NCI-H345 (cell line): Measurements from ENCODE around the gene KLHL40.

Experiments
- DNase-seq: peaks from one replicate; lab custom pipeline; 2025; lab: John Stamatoyannopoulos, UW

Gene KLHL40, protein sequence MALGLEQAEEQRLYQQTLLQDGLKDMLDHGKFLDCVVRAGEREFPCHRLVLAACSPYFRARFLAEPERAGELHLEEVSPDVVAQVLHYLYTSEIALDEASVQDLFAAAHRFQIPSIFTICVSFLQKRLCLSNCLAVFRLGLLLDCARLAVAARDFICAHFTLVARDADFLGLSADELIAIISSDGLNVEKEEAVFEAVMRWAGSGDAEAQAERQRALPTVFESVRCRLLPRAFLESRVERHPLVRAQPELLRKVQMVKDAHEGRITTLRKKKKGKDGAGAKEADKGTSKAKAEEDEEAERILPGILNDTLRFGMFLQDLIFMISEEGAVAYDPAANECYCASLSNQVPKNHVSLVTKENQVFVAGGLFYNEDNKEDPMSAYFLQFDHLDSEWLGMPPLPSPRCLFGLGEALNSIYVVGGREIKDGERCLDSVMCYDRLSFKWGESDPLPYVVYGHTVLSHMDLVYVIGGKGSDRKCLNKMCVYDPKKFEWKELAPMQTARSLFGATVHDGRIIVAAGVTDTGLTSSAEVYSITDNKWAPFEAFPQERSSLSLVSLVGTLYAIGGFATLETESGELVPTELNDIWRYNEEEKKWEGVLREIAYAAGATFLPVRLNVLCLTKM

DNA sequence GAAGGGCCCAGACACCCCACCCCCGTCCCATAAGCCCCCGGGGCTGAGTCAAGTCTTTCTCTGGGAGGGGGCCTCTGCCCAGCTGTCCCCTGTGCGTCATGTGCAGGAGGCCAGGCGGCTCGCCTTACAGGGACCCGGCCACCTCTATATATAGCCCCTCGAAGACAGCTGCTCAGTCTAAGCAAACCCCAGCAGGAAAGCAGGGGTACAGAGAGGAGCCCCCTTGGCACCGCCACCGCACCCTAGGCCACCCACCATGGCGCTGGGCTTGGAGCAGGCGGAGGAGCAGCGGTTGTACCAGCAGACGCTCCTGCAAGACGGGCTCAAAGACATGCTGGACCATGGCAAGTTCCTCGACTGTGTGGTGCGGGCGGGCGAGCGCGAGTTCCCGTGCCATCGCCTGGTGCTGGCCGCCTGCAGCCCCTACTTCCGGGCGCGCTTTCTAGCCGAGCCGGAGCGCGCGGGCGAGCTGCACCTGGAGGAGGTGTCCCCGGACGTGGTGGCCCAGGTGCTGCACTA is at the start of gene KLHL40:
Gene KLHL40, plus strand, starts transcription at position 175 of the 519 bp plus-strand sequence. Its CDS starts 82 bp downstream, at position 257.
- DNase-seq, result no peak

DNA sequence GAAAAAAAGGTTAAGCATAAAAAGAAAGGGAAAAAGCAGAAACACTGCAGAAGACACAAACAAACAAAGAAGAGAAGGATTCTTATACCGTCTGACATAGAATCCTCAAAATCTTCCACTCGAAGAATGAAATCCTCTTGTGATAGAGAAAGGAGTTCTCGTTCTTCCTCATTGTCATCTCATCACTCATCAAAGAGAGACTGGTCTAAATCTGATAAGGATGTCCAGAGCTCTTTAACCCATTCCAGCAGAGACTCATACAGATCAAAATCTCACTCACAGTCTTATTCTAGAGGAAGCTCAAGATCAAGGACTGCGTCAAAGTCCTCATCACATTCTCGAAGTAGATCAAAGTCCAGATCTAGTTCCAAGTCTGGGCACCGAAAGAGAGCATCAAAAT is 48.3 kb upstream of the KLHL40 start:
- no peak for DNase-seq

DNA sequence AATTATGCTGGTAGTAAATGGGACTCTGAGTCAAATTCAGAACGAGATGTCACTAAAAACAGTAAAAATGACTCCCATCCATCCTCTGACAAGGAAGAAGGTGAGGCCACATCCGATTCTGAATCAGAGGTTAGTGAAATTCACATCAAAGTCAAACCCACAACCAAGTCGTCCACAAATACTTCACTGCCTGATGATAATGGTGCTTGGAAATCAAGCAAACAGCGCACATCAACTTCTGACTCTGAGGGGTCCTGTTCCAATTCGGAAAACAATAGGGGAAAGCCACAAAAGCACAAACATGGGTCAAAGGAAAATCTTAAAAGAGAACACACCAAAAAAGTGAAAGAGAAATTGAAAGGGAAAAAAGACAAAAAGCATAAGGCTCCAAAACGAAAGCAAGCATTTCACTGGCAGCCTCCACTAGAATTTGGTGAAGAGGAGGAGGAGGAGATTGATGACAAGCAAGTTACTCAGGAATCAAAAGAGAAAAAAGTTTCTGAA is 46.9 kb upstream of the KLHL40 start:
- no peak for DNase-seq

DNA sequence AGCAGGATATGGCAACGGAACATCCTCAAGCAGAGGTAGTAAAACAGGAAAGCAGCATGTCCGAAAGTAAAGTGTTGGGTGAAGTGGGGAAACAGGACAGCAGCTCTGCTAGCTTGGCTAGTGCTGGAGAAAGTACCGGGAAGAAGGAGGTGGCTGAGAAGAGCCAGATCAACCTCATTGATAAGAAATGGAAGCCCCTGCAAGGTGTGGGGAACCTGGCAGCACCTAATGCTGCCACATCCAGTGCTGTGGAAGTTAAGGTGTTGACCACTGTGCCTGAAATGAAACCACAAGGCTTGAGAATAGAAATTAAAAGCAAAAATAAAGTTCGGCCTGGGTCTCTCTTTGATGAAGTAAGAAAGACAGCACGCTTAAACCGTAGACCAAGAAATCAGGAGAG is 46.1 kb upstream of the KLHL40 start:
- DNase-seq, result no peak

DNA sequence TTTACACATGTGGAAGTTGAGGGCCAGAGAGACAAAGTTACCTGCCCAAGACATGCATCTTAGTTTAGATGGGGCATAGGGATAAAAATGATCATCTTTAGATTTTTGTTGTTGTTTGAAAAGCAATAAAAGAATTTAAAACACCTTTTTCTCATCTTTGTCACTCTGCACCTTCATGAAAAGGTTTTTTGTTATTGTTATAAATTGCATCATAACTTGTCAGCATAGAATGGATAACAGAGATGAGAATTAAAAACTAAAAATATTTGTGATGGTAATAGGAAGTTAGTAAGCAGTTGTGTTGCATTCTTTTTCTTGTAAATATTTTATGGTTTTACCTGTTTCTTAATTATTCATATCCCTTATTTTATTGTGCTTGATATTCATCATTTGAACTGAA is 45.2 kb upstream of the KLHL40 start:
- DNase-seq, result no peak

DNA sequence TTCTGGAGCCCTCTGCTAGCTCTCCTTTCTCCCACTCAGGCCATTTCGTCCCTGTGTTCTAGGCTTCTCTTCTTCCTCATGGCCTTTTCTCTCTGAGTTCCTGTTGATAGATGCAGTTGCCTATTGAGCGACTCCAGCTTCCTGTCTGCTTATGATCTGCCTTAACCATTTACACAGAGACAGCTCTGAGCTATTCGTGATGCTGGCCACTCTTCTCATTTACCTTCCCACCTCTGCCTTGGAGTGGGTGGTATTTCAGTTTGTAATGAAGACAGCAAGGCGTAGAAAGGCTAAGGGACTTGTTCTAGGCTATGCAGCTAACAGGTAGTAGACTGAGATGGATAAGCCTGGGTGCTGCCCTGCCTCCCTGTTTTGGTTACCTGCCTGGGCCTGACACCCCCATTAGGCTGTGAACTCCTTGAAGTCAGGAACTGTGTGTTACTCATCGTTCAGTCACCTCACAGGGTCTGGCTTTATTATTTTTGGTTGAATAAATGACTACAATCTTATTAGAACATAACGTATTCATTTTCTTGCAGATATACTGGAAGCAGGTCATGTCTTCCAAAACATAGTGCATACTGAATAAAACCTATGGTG is 44.5 kb upstream of the KLHL40 start:
- DNase-seq, result no peak

DNA sequence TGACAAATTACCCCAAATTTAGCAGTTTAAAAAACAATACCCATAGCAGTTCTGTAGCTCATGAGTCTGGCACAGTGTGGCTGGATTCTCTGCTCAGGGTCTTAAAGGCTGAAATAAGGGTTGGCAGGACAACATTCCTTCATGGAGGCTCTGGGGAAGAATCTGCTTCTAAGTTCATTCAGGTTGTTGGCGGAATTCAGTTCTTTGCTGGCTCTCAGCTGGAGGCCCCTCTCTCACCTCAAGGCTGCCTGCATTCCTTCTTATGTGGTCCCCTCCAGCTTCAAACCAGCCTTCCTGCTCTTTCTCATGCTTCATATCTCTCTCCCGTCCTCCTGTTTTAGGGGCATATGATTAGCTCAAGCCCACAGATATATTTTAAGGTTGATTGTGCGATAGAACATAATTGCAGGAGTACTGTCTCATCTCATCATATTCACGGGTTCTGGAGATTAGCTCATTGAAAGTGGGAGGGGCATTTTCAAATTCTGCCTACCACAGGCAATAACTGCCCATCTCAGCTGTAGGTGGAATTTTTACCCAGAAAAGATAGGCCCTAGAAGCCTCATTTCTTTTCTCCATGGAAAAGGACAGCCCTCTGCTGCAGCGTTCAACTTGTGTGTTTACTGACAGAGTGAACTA is 37.4 kb upstream of the KLHL40 start:
- no peak for DNase-seq

DNA sequence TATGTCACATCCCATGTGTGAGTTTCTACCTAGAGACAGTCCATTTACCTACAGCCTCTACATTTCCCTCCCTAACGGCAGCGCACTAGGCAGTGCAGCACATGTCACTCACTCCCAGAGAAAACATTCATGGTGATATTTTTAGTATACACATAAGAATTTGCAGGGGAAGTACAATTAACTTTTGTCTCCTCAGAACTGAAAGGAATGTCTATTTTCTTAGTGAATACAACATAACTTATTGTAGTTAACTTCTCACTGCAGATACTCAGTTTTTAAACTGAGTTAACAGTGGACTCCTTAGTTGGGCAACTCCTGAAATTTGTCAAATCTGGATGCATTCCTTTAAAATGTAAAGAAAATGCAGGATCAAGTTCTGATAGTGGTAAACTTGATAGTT is 36.3 kb upstream of the KLHL40 start:
- DNase-seq, result no peak

DNA sequence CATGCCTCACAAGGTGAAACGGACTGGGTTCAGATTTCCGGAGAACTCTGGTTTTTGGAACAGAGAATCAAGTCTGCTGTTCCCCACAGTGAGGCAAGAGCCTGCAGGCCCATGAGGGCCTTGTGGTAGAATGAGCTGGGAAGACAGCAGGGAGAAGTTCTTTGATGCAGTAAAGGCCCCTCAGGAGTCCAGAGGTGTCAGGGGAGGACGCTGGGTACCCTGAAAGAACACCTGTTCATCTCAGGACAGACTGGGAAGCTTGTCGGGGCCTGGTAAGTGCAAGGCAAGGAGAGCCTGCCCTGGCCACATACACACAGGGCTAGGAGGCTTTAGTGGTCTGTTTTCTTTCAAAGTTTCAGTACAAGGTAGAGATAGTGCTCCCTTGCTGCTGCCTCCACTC is 35.6 kb upstream of the KLHL40 start:
- no peak for DNase-seq

DNA sequence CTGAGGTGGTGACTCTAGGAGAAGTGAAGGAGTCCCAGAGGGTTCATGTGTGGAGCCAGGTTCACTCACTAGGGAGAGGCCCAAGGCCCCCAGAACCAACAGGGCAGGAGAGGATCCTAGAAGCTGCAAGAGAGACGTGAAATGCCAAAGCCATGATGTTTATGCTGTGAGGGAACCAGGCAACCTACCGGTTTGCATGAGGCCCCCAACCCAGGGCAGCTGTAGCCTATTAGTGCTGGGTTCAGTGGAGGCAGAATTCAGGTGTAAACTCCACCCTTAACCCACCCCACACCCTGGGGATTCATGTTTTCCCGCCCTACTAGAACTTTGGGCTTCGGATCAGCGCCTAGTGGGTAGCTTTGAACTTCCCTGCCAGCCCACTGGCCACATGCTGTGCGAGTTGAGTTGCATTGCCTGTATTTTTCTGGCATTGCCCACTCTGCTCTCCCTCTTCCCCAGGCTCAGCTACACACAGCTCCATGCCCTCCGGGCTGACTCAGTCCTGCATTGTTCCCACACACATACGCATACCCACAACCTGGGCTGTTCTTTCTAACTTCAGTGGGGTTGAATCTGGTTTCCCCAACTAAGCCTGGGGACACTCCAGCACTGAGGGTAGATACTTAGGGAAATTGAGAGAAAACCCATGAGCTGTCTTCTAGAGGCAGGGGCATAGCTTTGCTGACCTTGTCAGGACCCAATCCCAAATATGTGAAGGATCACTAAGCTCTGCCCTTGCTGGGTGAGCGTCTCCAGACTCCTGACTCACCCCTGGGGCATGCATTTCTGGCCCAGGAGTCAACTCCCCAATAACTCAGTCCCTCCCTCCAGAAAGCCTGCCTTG is 33.9 kb upstream of the KLHL40 start:
- no peak for DNase-seq

DNA sequence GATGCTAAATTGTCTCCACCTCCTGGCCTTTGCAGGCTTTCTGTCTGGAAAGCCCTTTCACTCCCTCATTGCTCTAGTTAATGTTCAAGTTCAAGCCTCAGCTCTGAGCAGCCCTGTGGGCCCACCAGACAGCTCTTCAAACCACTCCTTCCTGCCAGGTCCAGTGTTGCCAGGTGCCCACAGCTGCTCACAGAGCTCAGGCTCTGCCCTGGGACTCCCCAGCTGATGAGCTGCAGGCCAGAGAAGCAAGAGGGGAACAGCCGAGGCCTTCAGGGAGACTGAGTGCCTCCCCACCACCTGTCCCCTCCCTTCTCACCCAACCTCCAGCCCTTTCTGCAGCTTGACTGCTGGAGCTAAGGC is 33.1 kb upstream of the KLHL40 start:
- DNase-seq, result no peak

DNA sequence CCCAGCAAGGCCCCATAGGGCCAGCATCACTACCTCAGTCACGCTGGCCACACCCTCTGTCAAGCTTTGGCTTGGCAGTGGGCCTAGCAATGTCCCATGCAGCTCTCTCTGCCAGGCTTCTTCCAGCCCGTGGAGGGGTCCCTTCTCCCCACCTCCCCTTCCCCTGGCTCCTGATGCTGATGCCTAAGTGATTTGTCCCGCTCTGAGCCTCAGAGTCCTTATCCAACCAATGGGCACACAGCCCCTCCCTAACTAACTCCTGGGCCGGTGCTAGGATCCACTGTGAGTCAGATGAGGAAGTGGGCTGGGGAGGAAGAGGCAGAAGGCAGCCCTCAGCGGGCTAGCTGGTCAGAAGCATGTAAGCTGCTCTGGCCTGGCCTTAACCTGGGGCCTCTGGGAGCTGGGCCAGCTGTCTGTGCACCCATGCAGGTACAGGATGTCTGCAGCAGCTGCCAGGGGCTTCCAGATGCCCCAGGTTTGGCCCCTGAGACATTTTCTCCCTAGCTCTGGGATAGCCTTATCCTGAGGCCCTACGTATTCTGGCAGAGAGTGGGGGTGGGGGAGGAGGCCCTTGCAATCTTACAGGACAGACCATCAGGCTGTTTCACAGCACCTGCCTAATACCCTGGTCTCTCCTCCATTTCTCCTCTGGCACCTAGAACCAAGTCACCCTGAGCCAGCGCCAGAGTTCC is 32.6 kb upstream of the KLHL40 start:
- no peak for DNase-seq

DNA sequence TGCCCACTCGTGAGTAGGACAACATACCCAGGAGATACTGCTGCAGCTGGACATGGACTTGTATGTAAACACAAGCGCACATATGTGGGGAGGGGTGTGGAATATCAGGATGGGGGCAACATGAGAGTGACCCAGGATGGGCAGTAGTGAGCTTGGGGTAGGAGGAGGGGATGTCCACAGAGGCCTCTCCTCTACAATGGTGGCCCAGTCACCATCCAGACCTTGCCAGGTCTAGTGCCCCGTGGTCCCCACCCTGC is 32.1 kb upstream of the KLHL40 start:
- DNase-seq, result no peak

DNA sequence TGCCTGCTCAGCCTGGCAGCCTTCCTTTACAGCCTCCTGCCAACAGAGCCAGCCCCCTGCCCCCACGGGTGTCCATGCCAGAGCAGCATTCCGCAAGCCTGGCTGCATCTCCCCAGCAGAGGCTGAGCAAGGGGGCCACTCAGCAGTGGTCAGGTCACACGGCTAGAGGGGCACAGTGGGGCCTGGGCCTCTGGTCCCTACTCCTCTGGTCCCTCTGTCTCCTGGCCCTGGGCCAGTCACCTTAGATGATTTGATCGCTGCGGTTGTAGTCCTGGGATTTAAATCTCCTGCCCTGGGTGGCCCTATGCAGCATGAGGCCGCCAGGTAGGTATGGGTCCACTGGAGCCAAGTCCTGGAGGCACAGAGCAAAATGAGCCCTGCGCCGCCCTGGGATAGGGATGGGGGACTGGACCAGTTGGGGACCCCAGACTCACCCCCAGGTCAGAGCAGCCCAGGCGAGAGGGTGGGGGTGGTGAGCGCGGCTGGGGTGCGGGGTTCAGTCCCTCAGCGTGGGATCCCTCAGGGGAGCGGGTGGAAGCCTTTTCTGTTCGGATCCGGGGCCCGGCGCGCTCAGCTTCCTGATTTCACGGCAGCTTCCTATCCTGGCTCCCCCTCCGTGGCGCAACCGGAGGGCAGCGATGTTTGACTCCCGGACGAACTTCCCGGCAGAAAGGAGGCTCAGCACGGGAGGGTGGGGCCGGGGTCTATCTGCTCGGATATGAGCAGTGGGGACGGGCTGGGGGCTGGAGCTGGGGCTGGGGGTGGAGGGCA is 31.6 kb upstream of the KLHL40 start, which contains the start of gene ZBTB47:
Gene ZBTB47, plus strand, starts transcription at position 138 of the 771 bp plus-strand sequence. CDS start 4,659 bp downstream, outside the sequence.
- no peak for DNase-seq

DNA sequence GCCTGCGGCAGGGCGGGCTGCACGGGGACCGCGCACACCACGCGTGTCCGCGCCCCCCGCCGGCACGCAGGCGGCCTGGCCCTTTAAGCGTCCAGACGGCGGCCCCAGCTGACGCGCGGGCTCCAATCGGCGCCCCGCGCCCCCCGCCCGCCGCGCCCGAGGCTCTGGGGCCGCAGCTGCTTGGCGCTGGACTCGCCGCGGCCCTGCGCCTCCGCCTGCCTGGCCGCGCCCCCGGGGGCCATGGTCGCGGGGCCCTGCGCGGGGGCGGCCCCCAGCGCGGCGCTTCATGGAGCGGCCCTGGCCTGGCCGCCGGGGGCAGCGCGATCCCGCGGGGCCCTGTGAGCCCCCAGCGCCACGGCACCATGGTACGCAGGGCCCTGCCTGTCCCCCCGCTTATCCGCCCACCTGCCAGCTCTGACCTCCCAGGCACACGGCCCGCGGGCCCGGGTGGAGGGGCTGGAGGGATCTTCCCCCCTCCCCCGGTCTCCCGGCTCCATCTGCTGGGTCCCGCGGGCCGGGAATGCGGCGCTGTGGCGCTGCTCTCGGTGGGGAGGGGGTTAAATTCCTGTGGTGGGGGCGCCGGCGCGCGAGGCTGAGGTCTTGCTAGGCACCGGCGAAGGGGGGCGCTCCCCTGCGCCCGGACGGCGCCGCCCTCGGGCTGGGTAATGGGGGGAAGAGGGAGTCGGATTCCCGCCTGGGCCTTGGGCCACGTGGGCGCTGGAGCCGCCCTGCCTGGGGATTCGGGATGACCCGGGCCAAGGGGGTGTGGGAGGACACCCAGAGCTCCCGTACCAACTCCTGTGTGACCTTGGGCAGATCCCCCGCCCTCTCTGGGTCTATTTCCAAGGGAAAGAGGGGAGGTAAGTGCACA is 30.8 kb upstream of the KLHL40 start:
- DNase-seq, result peak; percentile 38

DNA sequence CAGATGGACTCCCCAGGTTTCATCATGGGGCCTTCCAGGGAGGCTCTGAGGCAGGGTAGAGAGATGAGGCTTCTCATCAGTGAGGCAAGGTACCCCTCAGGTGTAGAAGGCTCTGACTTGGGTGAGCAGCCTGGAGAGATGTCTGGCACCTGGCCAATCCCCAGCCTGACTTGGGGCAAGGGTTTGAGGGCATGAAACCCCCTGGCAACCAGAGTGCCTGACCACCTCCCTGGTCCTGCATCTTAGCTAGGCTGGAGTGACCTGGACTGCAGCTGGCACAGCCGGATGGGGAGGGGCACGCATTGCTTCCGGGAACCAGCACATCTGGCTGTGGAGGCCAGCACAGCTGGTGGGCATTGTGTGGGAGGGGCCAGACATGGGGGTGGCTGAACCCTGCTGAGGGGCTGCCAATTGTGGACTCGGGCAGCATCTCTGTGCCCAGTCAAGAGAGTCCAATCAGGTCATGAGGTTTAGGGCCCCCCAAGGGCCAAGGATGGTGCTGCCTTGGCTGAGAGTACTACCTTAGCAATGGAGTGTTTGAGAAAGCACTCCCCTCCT is 29.9 kb upstream of the KLHL40 start:
- no peak for DNase-seq

DNA sequence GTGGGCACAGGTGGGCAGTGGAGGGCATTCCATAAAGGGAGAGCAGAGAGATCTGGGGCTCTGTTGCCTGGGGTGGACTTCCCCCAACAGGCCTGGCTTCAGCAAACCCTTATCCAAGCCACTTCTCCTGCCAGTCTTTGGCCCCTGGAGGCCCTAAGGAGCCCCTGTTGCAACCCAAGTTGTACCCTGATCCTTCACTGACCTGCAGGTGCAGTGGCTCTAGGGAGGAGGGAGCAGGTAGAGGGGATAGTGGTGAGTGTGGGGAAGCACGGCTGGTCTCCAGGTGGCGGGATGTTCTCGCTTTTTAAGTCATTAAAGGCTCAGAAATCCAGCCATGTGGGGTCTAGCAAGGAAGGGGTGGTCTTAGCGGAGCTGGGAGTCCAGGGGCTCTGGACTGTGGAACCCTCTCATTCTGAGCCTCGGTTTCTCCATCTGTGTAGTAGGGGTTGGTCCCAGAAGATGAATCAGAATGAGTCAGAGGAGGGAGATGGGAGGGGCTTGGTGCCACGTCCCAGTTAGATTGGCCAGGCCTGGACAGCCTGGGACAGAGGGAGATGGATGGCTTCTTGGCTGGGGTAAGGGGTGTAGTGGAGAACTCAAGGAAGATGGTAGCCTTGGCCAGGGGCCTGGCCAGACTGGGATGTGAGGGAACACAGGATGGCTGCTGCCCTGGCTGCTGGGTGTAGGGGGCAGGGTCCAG is 29.2 kb upstream of the KLHL40 start:
- DNase-seq, result no peak
